ENCODE measurements around the gene RASA1. TPM values are rescaled to one million over a fixed set of nuclear protein-coding genes. Genes with fewer than 3 reads are reported as not detected.

Gene RASA1
- 42.4 and 43.8 TPM in 2 replicates for total RNA-seq

DNA sequence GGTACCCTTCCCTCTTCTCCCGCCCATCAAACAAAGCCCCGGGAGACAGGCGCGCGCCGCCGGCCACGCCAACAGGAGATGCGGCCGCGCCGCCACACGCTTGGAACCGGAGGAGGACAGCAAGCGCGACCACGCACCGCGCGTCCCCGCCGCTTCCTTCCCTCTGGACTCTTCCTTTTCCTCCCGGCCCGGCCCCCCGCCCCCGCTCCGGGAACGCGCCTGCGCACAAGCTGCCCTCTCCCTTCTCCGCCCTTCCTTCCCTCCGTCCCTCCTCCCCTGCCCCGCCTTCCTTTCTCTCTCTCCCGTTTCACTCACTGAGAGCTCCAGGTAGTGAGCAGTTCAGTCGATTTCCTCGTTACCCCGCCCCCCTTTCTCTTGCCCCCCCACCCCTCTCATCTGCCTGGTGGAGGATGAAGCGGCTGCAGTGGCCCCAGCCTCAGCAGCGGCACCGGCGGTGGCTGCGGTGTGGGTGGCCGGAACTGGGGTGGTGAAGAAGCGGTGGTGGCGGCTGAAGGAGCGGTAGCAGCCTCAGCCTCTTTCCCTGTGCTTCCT lies at the start of gene RASA1:
Gene RASA1 (plus strand): TSS at position 310 of the 552 bp plus-strand sequence. CDS start 569 bp downstream, outside the sequence.
- Histone ChIP-seq H3K4me3 (ENCODE audit: insufficient read depth, low read length) (peak within 1 kb of the TSS; percentile 92), H3K36me3 (ENCODE audit: insufficient read depth, low read length) (peaks cover 10% of the 10 kb centered on the region), H3K79me2 (ENCODE audit: insufficient read depth, low read length) (peaks cover 49% of the 10 kb centered on the region), H3K27me3 (ENCODE audit: insufficient read depth, low read length) (no peaks in the 10 kb centered on the region), H3K27ac (ENCODE audit: low read depth, low read length) (peak within 1 kb of the TSS; percentile 79), H2AFZ (ENCODE audit: low read length) (peak within 1 kb of the TSS; percentile 86), H3K4me1 (ENCODE audit: insufficient read depth, low read length) (peaks cover 6% of the 10 kb centered on the region), H4K20me1 (ENCODE audit: insufficient read depth, low read length) (peaks cover 10% of the 10 kb centered on the region), H3K9me3 (ENCODE audit: low read depth, low read length) (no peaks in the 10 kb centered on the region), H3K4me2 (ENCODE audit: insufficient read depth, low read length) (peak within 1 kb of the TSS; percentile 86)
- TF ChIP-seq, protein P1, sequence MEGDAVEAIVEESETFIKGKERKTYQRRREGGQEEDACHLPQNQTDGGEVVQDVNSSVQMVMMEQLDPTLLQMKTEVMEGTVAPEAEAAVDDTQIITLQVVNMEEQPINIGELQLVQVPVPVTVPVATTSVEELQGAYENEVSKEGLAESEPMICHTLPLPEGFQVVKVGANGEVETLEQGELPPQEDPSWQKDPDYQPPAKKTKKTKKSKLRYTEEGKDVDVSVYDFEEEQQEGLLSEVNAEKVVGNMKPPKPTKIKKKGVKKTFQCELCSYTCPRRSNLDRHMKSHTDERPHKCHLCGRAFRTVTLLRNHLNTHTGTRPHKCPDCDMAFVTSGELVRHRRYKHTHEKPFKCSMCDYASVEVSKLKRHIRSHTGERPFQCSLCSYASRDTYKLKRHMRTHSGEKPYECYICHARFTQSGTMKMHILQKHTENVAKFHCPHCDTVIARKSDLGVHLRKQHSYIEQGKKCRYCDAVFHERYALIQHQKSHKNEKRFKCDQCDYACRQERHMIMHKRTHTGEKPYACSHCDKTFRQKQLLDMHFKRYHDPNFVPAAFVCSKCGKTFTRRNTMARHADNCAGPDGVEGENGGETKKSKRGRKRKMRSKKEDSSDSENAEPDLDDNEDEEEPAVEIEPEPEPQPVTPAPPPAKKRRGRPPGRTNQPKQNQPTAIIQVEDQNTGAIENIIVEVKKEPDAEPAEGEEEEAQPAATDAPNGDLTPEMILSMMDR (IDR thresholded peaks at IDR 0.05; ENCODE audit: extremely low read depth, low read depth, low read length): no peak
- peak; percentile 97 for DNase-seq (ENCODE audit: insufficient read length, low spot score, missing footprints)

DNA sequence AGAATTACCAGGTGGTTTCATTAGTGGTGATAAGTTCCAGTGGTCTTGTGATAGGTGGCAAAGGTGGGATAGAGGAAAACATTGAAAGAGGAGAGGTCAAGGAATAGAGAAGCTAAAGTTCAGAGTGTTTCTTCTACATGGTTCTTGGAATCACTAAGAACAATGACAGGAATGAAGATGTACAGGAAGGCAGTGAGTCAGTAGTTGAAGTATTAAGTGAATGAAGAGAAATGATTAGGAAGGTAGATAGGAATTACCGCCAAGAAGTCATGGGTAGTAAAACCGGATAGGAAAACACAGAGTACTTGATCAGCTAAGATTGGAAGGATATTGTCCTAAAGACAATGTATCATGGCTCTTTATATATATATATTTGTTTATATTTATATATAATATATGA lies 37.9 kb upstream of the RASA1 start:
- no peaks in the 10 kb centered on the region for H3K4me1 ChIP-seq (ENCODE audit: insufficient read depth, low read length)
- H3K4me3 ChIP-seq (ENCODE audit: insufficient read depth, low read length): no peak overlapping the region
- H2AFZ ChIP-seq (ENCODE audit: low read length): no peak overlapping the region
- no peaks in the 10 kb centered on the region for H3K27me3 ChIP-seq (ENCODE audit: insufficient read depth, low read length)
- no peaks in the 10 kb centered on the region for H3K36me3 ChIP-seq (ENCODE audit: insufficient read depth, low read length)
- no peaks in the 10 kb centered on the region for H3K79me2 ChIP-seq (ENCODE audit: insufficient read depth, low read length)
- DNase-seq (ENCODE audit: insufficient read length, low spot score, missing footprints): no peak
- H3K27ac ChIP-seq (ENCODE audit: low read depth, low read length): no peak overlapping the region
- TF ChIP-seq, protein P1 (IDR thresholded peaks at IDR 0.05; ENCODE audit: extremely low read depth, low read depth, low read length): no peak
- no peaks in the 10 kb centered on the region for H4K20me1 ChIP-seq (ENCODE audit: insufficient read depth, low read length)
- no peak overlapping the region for H3K4me2 ChIP-seq (ENCODE audit: insufficient read depth, low read length)
- H3K9me3 ChIP-seq (ENCODE audit: low read depth, low read length): no peaks in the 10 kb centered on the region

DNA sequence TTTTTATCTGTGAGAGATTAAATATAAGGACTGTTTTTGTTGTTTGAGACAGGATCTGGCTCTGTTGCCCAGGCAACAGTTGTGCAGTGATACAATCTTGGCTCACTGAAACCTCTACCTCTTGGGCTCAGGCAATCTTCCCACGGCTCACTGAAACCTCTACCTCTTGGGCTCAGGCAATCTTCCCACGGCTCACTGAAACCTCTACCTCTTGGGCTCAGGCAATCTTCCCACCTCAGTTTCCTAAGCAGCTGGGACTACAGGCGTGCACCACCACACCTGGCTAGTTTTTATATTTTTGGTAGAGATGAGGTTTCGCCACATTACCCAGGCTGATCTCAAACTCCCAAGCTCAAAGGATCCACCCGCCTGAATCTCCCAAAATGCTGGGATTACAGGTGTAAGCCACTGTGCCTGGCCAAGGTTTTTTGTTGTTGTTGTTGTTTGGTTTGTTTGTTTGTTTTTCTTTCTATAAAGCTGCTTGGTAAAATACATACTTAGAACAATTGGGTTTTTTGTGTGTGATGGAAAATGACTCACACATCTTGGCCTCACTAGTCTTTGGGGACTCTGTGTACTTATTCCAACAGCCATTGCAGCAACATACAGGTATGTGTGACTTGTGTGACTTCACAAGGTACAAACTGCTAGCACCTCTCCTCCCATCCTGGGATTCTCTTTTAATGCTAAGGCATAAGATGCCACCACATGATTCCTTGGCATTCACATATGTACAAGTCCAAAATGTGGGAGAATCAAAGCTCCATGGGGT lies 36.5 kb upstream of the RASA1 start:
- Histone ChIP-seq H4K20me1 (ENCODE audit: insufficient read depth, low read length) (no peaks in the 10 kb centered on the region), H3K36me3 (ENCODE audit: insufficient read depth, low read length) (no peaks in the 10 kb centered on the region), H3K4me1 (ENCODE audit: insufficient read depth, low read length) (no peaks in the 10 kb centered on the region), H3K27ac (ENCODE audit: low read depth, low read length) (no peak overlapping the region), H3K4me2 (ENCODE audit: insufficient read depth, low read length) (no peak overlapping the region), H3K79me2 (ENCODE audit: insufficient read depth, low read length) (no peaks in the 10 kb centered on the region), H2AFZ (ENCODE audit: low read length) (no peak overlapping the region), H3K9me3 (ENCODE audit: low read depth, low read length) (no peaks in the 10 kb centered on the region), H3K27me3 (ENCODE audit: insufficient read depth, low read length) (no peaks in the 10 kb centered on the region), H3K4me3 (ENCODE audit: insufficient read depth, low read length) (no peak overlapping the region)
- DNase-seq (ENCODE audit: insufficient read length, low spot score, missing footprints): no peak
- TF ChIP-seq, protein P1 (IDR thresholded peaks at IDR 0.05; ENCODE audit: extremely low read depth, low read depth, low read length): no peak

DNA sequence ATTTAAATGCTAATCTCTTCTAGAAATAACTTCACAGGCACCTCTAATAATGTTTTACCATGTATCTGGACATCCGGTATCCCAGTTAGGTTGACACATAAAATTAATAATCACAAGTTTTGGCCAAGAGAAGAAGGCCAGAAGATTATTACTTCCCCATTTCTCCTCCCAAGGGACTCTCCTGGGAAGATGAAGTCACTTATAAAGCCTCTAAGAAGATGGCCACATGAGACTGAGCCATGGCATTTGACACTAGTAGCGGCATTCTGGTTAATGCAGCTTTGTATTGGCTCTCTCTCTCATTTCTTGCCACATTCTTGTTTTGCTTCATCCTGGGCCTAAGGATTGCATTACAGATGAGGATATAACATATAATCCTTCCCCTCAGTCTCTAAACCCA lies 34.5 kb upstream of the RASA1 start:
- no peak overlapping the region for H3K27ac ChIP-seq (ENCODE audit: low read depth, low read length)
- no peaks in the 10 kb centered on the region for H3K9me3 ChIP-seq (ENCODE audit: low read depth, low read length)
- no peaks in the 10 kb centered on the region for H3K36me3 ChIP-seq (ENCODE audit: insufficient read depth, low read length)
- no peak for DNase-seq (ENCODE audit: insufficient read length, low spot score, missing footprints)
- H3K4me2 ChIP-seq (ENCODE audit: insufficient read depth, low read length): no peak overlapping the region
- H3K4me3 ChIP-seq (ENCODE audit: insufficient read depth, low read length): no peak overlapping the region
- TF ChIP-seq, protein P1 (IDR thresholded peaks at IDR 0.05; ENCODE audit: extremely low read depth, low read depth, low read length): no peak
- no peaks in the 10 kb centered on the region for H3K4me1 ChIP-seq (ENCODE audit: insufficient read depth, low read length)
- H4K20me1 ChIP-seq (ENCODE audit: insufficient read depth, low read length): no peaks in the 10 kb centered on the region
- no peaks in the 10 kb centered on the region for H3K79me2 ChIP-seq (ENCODE audit: insufficient read depth, low read length)
- H3K27me3 ChIP-seq (ENCODE audit: insufficient read depth, low read length): no peaks in the 10 kb centered on the region
- no peak overlapping the region for H2AFZ ChIP-seq (ENCODE audit: low read length)
